ENCODE measurements around the gene MRPL22.
"Not testable (repeated sequence)": the region's sequence is repeated elsewhere in the genome, so short reads cannot be mapped to it uniquely, and the experiment has no call there.

MRPL22 gene

GRCh38 chr5:155004138-155004744 lies 63.4 kb downstream of the MRPL22 start:
- no peak overlapping the region for H3K23ac ChIP-seq (ENCODE audit: low read depth, low read length, poor library complexity)

GRCh38 chr5:155006265-155006664 lies 65.4 kb downstream of the MRPL22 start:
- not testable (repeated sequence) for H3K27me3 ChIP-seq (ENCODE audit: control insufficient read depth in 3 of 3, insufficient read depth in 3 of 3, low read depth in 1 of 3, low read length in 3 of 3); H2BK5ac ChIP-seq (ENCODE audit: low read length)
- WGBS, 2 donors (ENCODE audit: extremely low coverage in 2 of 2, insufficient read length in 2 of 2, insufficient replicate concordance in 1 of 2): no CpG with 5 or more reads among the region's 1 CpG

More at GRCh38 chr5:155004138-155004744, 63.4 kb downstream of the MRPL22 start:
- no peak overlapping the region for H3K4me2 ChIP-seq (ENCODE audit: insufficient read depth, low read length, poor library complexity, severe bottlenecking)
- no peaks in the 10 kb centered on the region for H3K36me3 ChIP-seq (replicated peaks in 1 of 2; ENCODE audit: control insufficient read depth in 2 of 2, insufficient read depth in 2 of 2, low read length in 2 of 2)
- H3K79me1 ChIP-seq (ENCODE audit: low read depth, low read length): no peaks in the 10 kb centered on the region
- H3K18ac ChIP-seq (ENCODE audit: low read length): no peak overlapping the region
- peak overlapping the region; percentile 47 for H3K14ac ChIP-seq (ENCODE audit: low read length)
- peaks cover 0 to 2% of the 10 kb centered on the region in 2 donors for H3K4me1 ChIP-seq (ENCODE audit: control insufficient read depth in 2 of 2, insufficient read depth in 1 of 2, low read depth in 1 of 2, low read length in 2 of 2)
- H3K27me3 ChIP-seq (ENCODE audit: control insufficient read depth in 3 of 3, insufficient read depth in 3 of 3, low read depth in 1 of 3, low read length in 3 of 3): no peaks in the 10 kb centered on the region
- no peak overlapping the region for H3K9ac ChIP-seq (ENCODE audit: low read depth, low read length, poor library complexity)
- no peak overlapping the region for H2BK15ac ChIP-seq (ENCODE audit: low read length)
- no peak for DNase-seq (ENCODE audit: low spot score)
- no peak overlapping the region for H3K27ac ChIP-seq (replicated peaks; ENCODE audit: low read length)
- H2BK120ac ChIP-seq (ENCODE audit: low read depth, low read length): no peak overlapping the region
- no CpG with 5 or more reads among the region's 11 CpGs for WGBS, 2 donors (ENCODE audit: extremely low coverage in 2 of 2, insufficient read length in 2 of 2, insufficient replicate concordance in 1 of 2)
- H2AK5ac ChIP-seq (ENCODE audit: low read depth, low read length): no peak overlapping the region
- H2BK5ac ChIP-seq (ENCODE audit: low read length): no peak overlapping the region
- peak overlapping the region; percentile 26 for H4K91ac ChIP-seq (ENCODE audit: low read depth, low read length, poor library complexity)
- no peak overlapping the region for H3K4ac ChIP-seq (ENCODE audit: low read length)
- H4K8ac ChIP-seq (ENCODE audit: low read depth, low read length): no peak overlapping the region
- H2BK12ac ChIP-seq (ENCODE audit: low read length): no peak overlapping the region
- no peak overlapping the region for H3K4me3 ChIP-seq (ENCODE audit: low read length in 2 of 2)
- no peak overlapping the region for H2AFZ ChIP-seq (ENCODE audit: low read length)
- H3K9me3 ChIP-seq (replicated peaks in 1 of 2; ENCODE audit: control insufficient read depth in 2 of 2, insufficient read depth in 1 of 2, low read depth in 1 of 2, low read length in 2 of 2): no peaks in the 10 kb centered on the region

DNA sequence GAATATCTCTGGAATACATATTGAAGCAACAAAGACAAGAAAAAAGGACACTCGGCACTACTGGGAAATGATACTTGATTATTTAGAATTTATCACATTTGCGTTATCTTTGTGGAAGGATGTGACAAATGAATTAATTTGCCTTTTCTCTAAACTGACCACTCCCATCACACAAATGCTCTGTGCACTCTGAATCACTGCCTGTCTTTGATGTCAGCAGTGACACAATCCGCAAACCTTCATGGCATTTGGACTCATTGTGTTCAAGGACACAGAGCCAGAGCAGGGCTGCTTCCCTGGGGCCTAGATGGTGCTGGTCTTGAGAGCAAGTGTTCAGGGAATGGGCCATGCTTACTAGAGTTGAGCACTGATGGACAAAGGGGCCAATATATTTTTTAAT lies 67.8 kb downstream of the MRPL22 start:
- Histone ChIP-seq H2AFZ (ENCODE audit: low read length) (no peak overlapping the region), H3K36me3 (replicated peaks in 1 of 2; ENCODE audit: control insufficient read depth in 2 of 2, insufficient read depth in 2 of 2, low read length in 2 of 2) (no peaks in the 10 kb centered on the region), H3K79me1 (ENCODE audit: low read depth, low read length) (no peaks in the 10 kb centered on the region), H3K9ac (ENCODE audit: low read depth, low read length, poor library complexity) (no peak overlapping the region), H3K27me3 (ENCODE audit: control insufficient read depth in 3 of 3, insufficient read depth in 3 of 3, low read depth in 1 of 3, low read length in 3 of 3) (peaks cover 0 to 4% (median 0%) of the 10 kb centered on the region in 3 experiments), H3K4me2 (ENCODE audit: insufficient read depth, low read length, poor library complexity, severe bottlenecking) (no peak overlapping the region), H3K27ac (replicated peaks; ENCODE audit: low read length) (no peak overlapping the region), H4K8ac (ENCODE audit: low read depth, low read length) (no peak overlapping the region), H3K14ac (ENCODE audit: low read length) (no peak overlapping the region), H2BK12ac (ENCODE audit: low read length) (no peak overlapping the region), H2BK15ac (ENCODE audit: low read length) (no peak overlapping the region), H2AK5ac (ENCODE audit: low read depth, low read length) (no peak overlapping the region), H3K4ac (ENCODE audit: low read length) (no peak overlapping the region), H3K23ac (ENCODE audit: low read depth, low read length, poor library complexity) (no peak overlapping the region), H3K4me1 (ENCODE audit: control insufficient read depth in 2 of 2, insufficient read depth in 1 of 2, low read depth in 1 of 2, low read length in 2 of 2) (peaks cover 0 to 2% of the 10 kb centered on the region in 2 donors), H2BK120ac (ENCODE audit: low read depth, low read length) (no peak overlapping the region), H3K9me3 (replicated peaks in 1 of 2; ENCODE audit: control insufficient read depth in 2 of 2, insufficient read depth in 1 of 2, low read depth in 1 of 2, low read length in 2 of 2) (no peaks in the 10 kb centered on the region), H2BK5ac (ENCODE audit: low read length) (no peak overlapping the region), H3K4me3 (ENCODE audit: low read length in 2 of 2) (no peak overlapping the region), H4K91ac (ENCODE audit: low read depth, low read length, poor library complexity) (no peak overlapping the region), H3K18ac (ENCODE audit: low read length) (no peak overlapping the region)
- DNase-seq (ENCODE audit: low spot score): no peak
- no CpG with 5 or more reads among the region's 3 CpGs for WGBS, 2 donors (ENCODE audit: extremely low coverage in 2 of 2, insufficient read length in 2 of 2, insufficient replicate concordance in 1 of 2)

More at GRCh38 chr5:155006265-155006664, 65.4 kb downstream of the MRPL22 start:
- not testable (repeated sequence) for H3K18ac ChIP-seq (ENCODE audit: low read length); H2BK120ac ChIP-seq (ENCODE audit: low read depth, low read length); H2AK5ac ChIP-seq (ENCODE audit: low read depth, low read length); H3K9ac ChIP-seq (ENCODE audit: low read depth, low read length, poor library complexity); H2AFZ ChIP-seq (ENCODE audit: low read length); H3K23ac ChIP-seq (ENCODE audit: low read depth, low read length, poor library complexity); H2BK12ac ChIP-seq (ENCODE audit: low read length); H3K4me3 ChIP-seq (ENCODE audit: low read length in 2 of 2); H3K4me1 ChIP-seq (ENCODE audit: control insufficient read depth in 2 of 2, insufficient read depth in 1 of 2, low read depth in 1 of 2, low read length in 2 of 2); H3K4me2 ChIP-seq (ENCODE audit: insufficient read depth, low read length, poor library complexity, severe bottlenecking); H3K27ac ChIP-seq (replicated peaks; ENCODE audit: low read length); H3K79me1 ChIP-seq (ENCODE audit: low read depth, low read length); H4K8ac ChIP-seq (ENCODE audit: low read depth, low read length); H3K9me3 ChIP-seq (replicated peaks in 1 of 2; ENCODE audit: control insufficient read depth in 2 of 2, insufficient read depth in 1 of 2, low read depth in 1 of 2, low read length in 2 of 2); H3K4ac ChIP-seq (ENCODE audit: low read length); H3K36me3 ChIP-seq (replicated peaks in 1 of 2; ENCODE audit: control insufficient read depth in 2 of 2, insufficient read depth in 2 of 2, low read length in 2 of 2); H4K91ac ChIP-seq (ENCODE audit: low read depth, low read length, poor library complexity); H3K14ac ChIP-seq (ENCODE audit: low read length); DNase-seq (ENCODE audit: low spot score); H2BK15ac ChIP-seq (ENCODE audit: low read length)

GRCh38 chr5:155010881-155011280 lies 70.0 kb downstream of the MRPL22 start:
- Histone ChIP-seq H3K23ac (ENCODE audit: low read depth, low read length, poor library complexity) (no peak overlapping the region), H2AK5ac (ENCODE audit: low read depth, low read length) (no peak overlapping the region), H4K8ac (ENCODE audit: low read depth, low read length) (no peak overlapping the region), H3K4me3 (ENCODE audit: low read length in 2 of 2) (no peak overlapping the region), H2AFZ (ENCODE audit: low read length) (no peak overlapping the region), H2BK15ac (ENCODE audit: low read length) (no peak overlapping the region), H3K4me1 (ENCODE audit: control insufficient read depth in 2 of 2, insufficient read depth in 1 of 2, low read depth in 1 of 2, low read length in 2 of 2) (peaks cover 0 to 2% of the 10 kb centered on the region in 2 donors), H3K9ac (ENCODE audit: low read depth, low read length, poor library complexity) (no peak overlapping the region), H3K14ac (ENCODE audit: low read length) (no peak overlapping the region), H2BK12ac (ENCODE audit: low read length) (no peak overlapping the region), H3K79me1 (ENCODE audit: low read depth, low read length) (no peaks in the 10 kb centered on the region), H2BK120ac (ENCODE audit: low read depth, low read length) (no peak overlapping the region), H3K4me2 (ENCODE audit: insufficient read depth, low read length, poor library complexity, severe bottlenecking) (no peak overlapping the region), H3K36me3 (replicated peaks in 1 of 2; ENCODE audit: control insufficient read depth in 2 of 2, insufficient read depth in 2 of 2, low read length in 2 of 2) (no peaks in the 10 kb centered on the region), H3K27me3 (ENCODE audit: control insufficient read depth in 3 of 3, insufficient read depth in 3 of 3, low read depth in 1 of 3, low read length in 3 of 3) (peaks cover 0 to 4% (median 0%) of the 10 kb centered on the region in 3 experiments), H3K9me3 (replicated peaks in 1 of 2; ENCODE audit: control insufficient read depth in 2 of 2, insufficient read depth in 1 of 2, low read depth in 1 of 2, low read length in 2 of 2) (peaks cover 0 to 1% of the 10 kb centered on the region in 2 donors), H3K27ac (replicated peaks; ENCODE audit: low read length) (no peak overlapping the region), H4K91ac (ENCODE audit: low read depth, low read length, poor library complexity) (no peak overlapping the region), H2BK5ac (ENCODE audit: low read length) (no peak overlapping the region), H3K18ac (ENCODE audit: low read length) (no peak overlapping the region), H3K4ac (ENCODE audit: low read length) (no peak overlapping the region)
- DNase-seq (ENCODE audit: low spot score): no peak
- WGBS, 2 donors (ENCODE audit: extremely low coverage in 2 of 2, insufficient read length in 2 of 2, insufficient replicate concordance in 1 of 2): no CpG with 5 or more reads among the region's 3 CpGs
